Body of pancreas (tissue), 4 donors: Measurements from ENCODE around the gene FAM78A.

Source experiments
- POLR2A ChIP-seq, 3 donors: fragments of 450-650 bp; IDR thresholded peaks; one replicate each; pipeline ENCODE4 v1.6.1; 2016; ENCODE audit warnings: antibody characterized with exemption in 3 of 3, mild to moderate bottlenecking in 2 of 3
- TF ChIP-seq, protein P1 (sequence below), 7 experiments: fragments of 450-650 bp in 4 of 7; fragments of 200-600 bp in 3 of 7; sonication (generic) in 3 of 7; IDR thresholded peaks; one replicate each; pipeline ENCODE4 v1.5.1; 2016 to 2019; ENCODE audit warnings: antibody characterized with exemption in 7 of 7

DNA sequence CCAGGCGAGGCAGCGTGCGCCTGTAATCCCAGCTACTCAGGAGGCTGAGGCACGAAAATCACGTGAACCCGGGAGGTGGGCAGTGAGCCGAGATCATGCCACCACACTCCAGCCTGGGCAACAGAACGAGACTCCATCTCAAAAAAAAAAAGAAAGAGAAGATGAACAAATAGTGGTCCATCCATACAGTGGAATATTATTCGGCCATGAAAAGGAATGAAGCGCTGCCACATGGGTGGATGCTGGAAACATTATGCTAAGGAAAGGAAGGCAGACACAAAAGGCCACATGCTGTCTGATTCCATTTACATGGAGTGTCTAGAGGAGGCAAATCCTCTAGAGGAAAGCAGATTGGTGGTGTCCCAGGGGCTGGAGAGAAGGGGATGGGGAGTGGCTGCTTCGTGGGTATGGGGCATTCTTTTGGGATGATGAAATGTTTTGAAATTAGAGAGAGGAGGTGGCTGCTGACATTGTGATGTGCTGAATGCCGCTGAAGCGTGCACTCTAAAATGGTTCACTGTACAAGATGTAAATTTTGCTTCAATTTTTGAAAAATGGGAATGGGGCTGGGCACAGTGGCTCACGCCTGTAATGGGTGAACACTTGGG, 30.2 kb upstream of the FAM78A start:
- TF ChIP-seq, protein P1, sequence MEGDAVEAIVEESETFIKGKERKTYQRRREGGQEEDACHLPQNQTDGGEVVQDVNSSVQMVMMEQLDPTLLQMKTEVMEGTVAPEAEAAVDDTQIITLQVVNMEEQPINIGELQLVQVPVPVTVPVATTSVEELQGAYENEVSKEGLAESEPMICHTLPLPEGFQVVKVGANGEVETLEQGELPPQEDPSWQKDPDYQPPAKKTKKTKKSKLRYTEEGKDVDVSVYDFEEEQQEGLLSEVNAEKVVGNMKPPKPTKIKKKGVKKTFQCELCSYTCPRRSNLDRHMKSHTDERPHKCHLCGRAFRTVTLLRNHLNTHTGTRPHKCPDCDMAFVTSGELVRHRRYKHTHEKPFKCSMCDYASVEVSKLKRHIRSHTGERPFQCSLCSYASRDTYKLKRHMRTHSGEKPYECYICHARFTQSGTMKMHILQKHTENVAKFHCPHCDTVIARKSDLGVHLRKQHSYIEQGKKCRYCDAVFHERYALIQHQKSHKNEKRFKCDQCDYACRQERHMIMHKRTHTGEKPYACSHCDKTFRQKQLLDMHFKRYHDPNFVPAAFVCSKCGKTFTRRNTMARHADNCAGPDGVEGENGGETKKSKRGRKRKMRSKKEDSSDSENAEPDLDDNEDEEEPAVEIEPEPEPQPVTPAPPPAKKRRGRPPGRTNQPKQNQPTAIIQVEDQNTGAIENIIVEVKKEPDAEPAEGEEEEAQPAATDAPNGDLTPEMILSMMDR (IDR thresholded peaks at IDR 0.05), result no peak
- no peak for TF ChIP-seq POLR2A (IDR thresholded peaks at IDR 0.05)
